Transverse colon (tissue), 4 donors: ENCODE results near the gene HPS1.

Experiments used
- CTCF ChIP-seq, 5 experiments: fragments of 200-600 bp in 3 of 5; fragments of 450-650 bp in 2 of 5; sonication (generic) in 3 of 5; IDR thresholded peaks; 1 replicate in 2 of 5; 2 replicates in 3 of 5; pipeline ENCODE4 v1.5.1; 2016 to 2017; ENCODE audit warnings: antibody characterized with exemption in 5 of 5, inconsistent platforms in 3 of 5, mild to moderate bottlenecking in 2 of 5, moderate library complexity in 1 of 5
- POLR2AphosphoS5 ChIP-seq, 3 donors: sonication (generic); formaldehyde crosslinking; IDR thresholded peaks; one replicate each; pipeline ENCODE4 v1.6.1; 2016; ENCODE audit warnings: antibody characterized with exemption in 3 of 3

GRCh38 chr10:98457721-98458120 lies 11.0 kb upstream of the HPS1 start:
- TF ChIP-seq CTCF (IDR thresholded peaks at IDR 0.05) (no peak), POLR2AphosphoS5 (IDR thresholded peaks at IDR 0.05) (no peak)
